Middle frontal gyrus (tissue), 1 donor: ENCODE data around the gene KATNAL1.
"Not testable (repeated sequence)": the region's sequence is repeated elsewhere in the genome, so short reads cannot be mapped to it uniquely, and the experiment has no call there.

Source experiments
- DNase-seq: peaks from one replicate; pipeline ENCODE4 v3.0.0-alpha.2; 2015; ENCODE audit warnings: low spot score; ENCODE audit errors: extremely low spot score

KATNAL1 gene

GRCh38 chr13:30295116-30295515 lies 12.2 kb downstream of the KATNAL1 start:
- no peak for DNase-seq

DNA sequence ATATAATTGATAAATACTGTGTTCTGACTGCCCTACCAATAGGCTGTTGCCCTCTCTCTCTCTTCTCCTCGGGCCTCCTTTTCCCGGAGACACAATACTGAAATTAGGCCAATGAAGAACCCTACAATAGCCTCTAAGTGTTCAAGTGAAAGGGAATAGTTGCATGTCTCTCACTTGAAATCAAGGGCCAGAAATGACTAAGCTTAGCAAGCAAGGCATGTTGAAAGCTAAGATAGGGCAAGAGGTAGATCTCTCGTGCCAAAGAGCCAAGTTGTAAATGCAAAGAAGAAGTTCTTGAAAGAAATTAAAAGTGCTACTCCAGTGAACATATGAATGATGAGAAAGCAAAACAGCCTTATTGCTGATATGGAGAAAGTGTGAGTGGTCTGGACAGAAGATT lies 13.3 kb downstream of the KATNAL1 start:
- DNase-seq, result no peak

- DNase-seq, result no peak
These were observed 15.0 kb downstream of the KATNAL1 start for GRCh38 chr13:30292325-30292724.

GRCh38 chr13:30290812-30291436 lies 16.4 kb downstream of the KATNAL1 start:
- DNase-seq, result no peak

- no peak for DNase-seq
These were observed 17.8 kb downstream of the KATNAL1 start for GRCh38 chr13:30289533-30289932.

DNA sequence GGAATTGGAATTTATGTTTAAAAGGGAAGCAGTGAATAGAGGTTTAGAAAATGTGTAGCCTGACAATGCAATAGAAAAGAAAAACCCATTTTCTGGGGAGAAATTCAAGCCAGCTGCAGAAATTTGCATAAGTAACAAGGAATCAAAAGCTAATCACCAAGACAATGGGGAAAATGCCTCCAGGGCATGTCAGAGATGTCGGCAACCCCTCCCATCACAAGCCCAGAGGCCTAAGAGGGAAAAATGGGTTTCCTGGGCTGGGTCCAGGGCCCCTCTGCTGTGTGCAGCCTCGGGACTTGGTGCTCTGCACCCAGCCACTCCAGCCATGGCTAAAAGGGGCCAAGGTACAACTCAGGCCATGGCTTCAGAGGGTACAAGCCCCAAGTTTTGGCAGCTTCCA lies 21.3 kb downstream of the KATNAL1 start:
- not testable (repeated sequence) for DNase-seq

DNA sequence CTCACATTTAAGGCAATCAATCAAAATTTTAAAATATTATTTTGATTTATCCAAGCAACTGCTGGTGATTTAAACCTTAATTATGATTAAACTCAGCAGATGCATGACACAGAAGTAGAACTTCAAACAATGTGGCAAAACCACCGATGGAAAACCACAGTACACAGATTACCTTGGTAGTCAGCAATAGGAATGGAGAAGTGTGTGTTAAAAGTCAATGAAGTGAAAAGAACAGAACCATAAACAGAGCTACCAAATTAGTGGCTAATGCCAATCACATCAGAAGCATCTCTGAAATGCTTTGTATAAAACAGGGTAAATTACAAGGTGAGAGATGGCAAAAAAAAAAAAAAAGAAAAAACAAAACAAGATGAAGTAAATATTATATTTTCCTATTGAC lies 31.2 kb downstream of the KATNAL1 start:
- no peak for DNase-seq

- no peak for DNase-seq
These were observed 33.3 kb downstream of the KATNAL1 start for GRCh38 chr13:30274083-30274482.

DNA sequence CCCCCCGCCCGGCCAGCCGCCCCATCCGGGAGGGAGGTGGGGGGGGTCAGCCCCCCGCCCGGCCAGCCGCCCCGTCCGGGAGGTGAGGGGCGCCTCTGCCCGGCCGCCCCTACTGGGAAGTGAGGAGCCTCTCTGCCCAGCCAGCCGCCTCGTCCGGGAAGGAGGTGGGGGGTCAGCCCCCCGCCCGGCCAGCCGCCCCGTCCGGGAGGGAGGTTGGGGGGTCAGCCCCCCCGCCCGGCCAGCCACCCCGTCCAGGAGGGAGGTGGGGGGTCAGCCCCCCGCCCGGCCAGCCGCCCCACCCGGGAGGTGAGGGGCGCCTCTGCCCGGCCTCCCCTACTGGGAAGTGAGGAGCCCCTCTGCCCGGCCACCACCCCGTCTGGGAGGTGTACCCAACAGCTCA lies 37.3 kb downstream of the KATNAL1 start:
- DNase-seq, result not testable (repeated sequence)

DNA sequence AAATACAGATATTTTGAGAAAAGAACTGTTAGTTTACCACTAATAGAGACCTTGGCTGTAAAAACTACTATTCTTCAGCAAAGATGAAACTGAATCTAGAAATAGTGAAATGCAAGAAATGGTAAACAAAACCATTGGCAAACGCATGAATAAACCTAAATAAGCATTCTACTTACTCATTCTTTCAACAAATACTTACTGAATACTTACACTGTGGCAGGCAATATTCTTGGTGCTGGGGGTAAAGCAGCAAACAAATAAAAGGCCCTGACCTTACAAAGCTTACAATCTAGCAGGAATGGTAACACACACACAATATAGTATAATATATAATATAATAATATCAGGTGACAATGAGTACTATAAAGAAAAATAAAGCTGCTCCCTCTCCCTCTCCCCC lies 38.7 kb downstream of the KATNAL1 start:
- DNase-seq, result no peak

- no peak for DNase-seq
These were observed 40.6 kb downstream of the KATNAL1 start for GRCh38 chr13:30266756-30267155.

GRCh38 chr13:30259149-30259733 lies 48.1 kb downstream of the KATNAL1 start:
- not testable (repeated sequence) for DNase-seq

DNA sequence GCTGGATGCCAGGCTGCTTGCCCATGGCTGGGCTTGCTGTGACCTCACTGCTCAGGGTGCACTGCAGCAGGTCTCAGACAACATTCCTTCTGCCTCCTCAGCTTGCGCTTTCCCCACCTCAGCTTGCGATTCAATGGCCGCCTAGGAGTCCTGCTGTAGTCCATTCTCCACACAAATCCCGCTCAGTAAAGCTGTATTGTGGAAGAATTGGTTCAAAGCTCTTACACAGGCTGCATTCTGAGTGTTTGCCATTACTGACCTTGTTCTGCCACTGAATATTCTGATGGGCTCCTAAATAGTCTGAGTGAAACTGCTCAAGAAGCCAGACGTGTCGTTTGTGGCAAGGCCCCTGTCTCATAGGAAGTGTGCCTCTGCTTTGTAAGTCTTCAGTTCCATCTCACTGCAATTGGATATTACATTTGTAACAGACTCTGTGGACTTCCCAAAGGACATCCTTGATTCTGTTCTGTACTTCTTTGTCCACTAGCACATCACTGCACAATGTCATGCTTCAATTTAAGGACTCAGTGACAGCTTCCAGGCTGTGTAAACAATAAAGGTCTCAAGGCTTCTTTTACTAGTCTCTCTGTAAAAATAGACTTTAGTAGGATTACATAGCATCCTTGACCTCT lies 49.8 kb downstream of the KATNAL1 start:
- no peak for DNase-seq

DNA sequence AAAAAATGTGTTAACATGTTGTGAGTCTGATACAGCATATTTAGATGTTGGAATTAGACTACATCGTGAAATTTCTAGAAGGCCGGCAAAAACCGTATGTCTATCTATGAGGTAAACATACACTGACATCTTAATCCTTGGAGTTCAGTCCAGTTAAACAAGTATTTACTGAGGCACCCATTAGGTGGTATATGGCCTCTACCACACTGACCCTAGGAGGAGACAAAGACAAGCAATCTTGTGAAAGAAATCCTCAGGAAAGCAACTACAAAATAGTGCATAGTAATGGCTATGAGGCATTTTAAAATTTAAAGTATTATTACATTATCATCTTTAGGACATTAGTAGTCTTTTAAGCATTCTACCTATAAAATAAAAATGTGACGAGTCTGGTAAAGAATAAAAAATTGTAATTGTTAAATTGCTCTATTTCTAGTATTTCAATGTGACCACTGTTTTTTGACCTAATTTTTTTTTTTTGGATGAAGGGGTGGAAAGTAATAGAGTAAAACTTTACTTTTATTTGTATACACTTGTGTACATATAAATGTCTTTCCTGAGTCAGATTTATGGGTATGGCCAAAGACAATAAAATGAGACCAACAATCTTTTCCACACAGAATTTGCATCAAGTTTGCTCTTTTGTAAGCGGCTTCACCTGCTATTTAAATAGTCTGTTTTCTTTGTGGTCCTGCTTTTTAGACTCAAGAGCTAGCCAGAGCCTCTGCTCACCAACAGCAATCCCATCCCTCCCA lies 50.5 kb downstream of the KATNAL1 start:
- DNase-seq, result no peak

- DNase-seq, result no peak
These were observed 51.7 kb downstream of the KATNAL1 start for GRCh38 chr13:30255696-30256095.

DNA sequence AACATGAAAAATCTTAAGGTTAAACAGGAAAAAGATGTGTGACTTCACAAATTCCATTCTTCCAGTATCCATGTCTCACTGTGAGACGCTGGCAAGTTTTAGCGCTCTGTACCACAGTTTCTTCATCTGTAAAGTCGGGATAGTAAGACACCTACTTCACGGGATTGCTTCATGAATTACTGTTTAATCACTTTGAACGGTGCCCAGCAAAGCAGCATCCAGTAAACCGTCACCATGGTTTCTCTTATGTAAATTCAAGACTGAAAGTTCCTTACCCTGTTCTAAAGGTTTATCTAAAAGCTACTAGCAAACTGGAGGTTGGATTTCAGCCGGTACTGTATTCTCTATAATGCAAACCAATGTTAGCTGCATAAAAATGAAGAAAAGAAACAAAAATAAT lies 53.5 kb downstream of the KATNAL1 start:
- no peak for DNase-seq

- DNase-seq, result no peak
These were observed 59.9 kb downstream of the KATNAL1 start for GRCh38 chr13:30247406-30247805.

GRCh38 chr13:30241532-30241931 lies 65.8 kb downstream of the KATNAL1 start:
- no peak for DNase-seq

- DNase-seq, result no peak
These were observed 66.7 kb downstream of the KATNAL1 start for GRCh38 chr13:30240608-30241007.

DNA sequence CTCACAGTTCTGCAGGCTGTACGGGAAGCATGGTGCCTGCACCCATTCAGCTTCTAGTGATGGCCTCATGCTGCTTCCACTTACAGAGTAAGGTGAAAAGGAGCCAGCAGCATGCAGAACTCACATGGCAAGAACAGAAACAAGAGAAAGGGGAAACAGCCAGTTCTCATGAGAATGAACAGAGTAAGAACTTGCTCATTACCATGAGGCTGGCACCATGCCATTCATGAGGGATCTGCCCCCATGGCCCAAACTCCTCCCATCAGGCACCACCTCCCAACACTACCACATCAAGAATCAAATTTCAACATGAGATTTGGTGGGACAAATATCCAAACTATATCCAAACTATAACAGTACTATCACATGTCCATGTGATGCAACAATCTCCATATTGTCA lies 72.1 kb downstream of the KATNAL1 start:
- no peak for DNase-seq

DNA sequence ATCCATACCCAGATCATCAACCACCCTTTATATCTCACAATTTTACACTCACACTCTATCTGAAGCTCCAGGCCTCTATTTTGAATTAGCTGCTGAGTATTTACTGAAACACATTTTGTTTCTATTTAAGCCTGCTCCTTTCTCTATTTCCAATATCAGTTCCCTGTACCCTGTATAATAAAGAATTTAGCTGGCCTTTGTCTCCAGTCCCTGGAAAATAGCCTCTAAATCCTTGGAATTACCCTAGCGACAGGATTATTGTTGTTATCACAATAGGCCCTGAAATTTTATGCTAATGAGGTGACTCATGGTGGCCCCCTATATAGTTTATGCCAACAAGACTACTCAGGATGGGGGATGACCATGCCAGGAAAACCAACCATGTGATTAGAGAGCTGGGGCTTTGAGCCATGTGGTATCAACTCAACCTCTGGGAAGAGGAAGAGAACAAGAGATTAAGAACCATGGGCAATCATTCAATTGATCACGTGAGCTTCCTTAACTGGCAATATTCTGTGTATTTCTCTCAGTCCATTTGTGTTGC lies 72.7 kb downstream of the KATNAL1 start:
- no peak for DNase-seq

- DNase-seq, result no peak
These were observed 82.6 kb downstream of the KATNAL1 start for GRCh38 chr13:30224732-30225131.
